ENCODE data around the gene PRORP. TPM values are rescaled to one million over a fixed set of nuclear protein-coding genes. Genes with fewer than 3 reads are reported as not detected.
"Not testable (repeated sequence)": the region's sequence is repeated elsewhere in the genome, so short reads cannot be mapped to it uniquely, and the experiment has no call there.

PRORP gene
- 56.1 and 62.7 TPM in 2 replicates for total RNA-seq (2014; rRNA removed; shearing (Covaris generic))

DNA sequence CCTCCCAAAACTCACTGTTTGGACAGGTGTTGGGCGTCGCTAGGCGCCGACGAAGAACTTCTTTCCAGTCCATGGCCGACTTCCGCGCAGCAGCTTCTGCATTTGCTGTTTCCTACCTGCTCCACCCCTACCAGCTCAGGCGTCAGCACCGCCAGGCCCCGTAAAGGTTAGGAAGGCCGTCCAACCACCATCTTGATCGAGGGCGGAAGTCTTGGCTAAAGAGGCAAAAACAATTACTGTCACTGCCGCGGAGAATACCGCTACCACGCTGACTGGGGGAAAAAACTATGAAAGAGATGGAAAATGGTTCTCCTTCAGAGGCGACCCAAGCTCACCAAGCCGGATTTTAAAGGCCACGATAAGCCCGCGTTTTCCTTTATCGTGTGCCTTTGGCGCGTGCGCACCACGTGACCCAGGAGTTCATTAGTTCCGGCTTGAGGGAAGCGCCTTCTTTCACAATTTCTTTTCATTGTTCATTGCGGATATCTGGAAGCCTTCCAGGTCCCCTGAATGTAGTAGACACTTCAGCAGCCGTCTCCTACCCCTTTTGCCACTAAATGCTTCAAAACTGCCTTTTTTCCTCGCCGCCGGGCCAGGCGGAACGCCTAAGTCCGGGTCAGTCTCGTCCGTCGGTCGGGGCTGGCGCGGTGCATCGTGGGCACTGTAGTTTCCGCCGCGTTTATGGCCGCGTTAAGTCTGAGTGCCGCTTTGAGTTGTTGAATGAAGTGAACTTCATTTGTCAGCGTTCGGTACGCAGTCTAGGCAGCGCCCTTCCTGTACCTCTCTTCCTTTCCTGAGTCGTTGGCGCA lies at the start of gene PRORP, which contains the start of gene PPP2R3C:
TSS of gene PRORP (plus strand) at position 666 of the 809 bp plus-strand sequence. CDS start 694 bp downstream, outside the sequence.
TSS of gene PPP2R3C (minus strand) at position 104 of the 809 bp plus-strand sequence. CDS start at position 73, 31 bp downstream.
- peak; percentile 92 for DNase-seq
- Histone ChIP-seq H3K4me3 (ENCODE audit: insufficient read depth, low read depth, low read length) (peak within 1 kb of the TSS; percentile 66), H3K27me3 (ENCODE audit: control insufficient read depth, insufficient read depth, low read length) (no peaks in the 10 kb centered on the region), H3K36me3 (replicated peaks; ENCODE audit: control insufficient read depth, insufficient read depth, low read length) (no peaks in the 10 kb centered on the region)

- DNase-seq: no peak
- no peaks in the 10 kb centered on the region for H3K27me3 ChIP-seq (ENCODE audit: control insufficient read depth, insufficient read depth, low read length)
- H3K36me3 ChIP-seq (replicated peaks; ENCODE audit: control insufficient read depth, insufficient read depth, low read length): peaks cover 5% of the 10 kb centered on the region
- no peak overlapping the region for H3K4me3 ChIP-seq (ENCODE audit: insufficient read depth, low read depth, low read length)
Observed at GRCh38 chr14:35073486-35073885, 48.9 kb upstream of the PRORP start.

DNA sequence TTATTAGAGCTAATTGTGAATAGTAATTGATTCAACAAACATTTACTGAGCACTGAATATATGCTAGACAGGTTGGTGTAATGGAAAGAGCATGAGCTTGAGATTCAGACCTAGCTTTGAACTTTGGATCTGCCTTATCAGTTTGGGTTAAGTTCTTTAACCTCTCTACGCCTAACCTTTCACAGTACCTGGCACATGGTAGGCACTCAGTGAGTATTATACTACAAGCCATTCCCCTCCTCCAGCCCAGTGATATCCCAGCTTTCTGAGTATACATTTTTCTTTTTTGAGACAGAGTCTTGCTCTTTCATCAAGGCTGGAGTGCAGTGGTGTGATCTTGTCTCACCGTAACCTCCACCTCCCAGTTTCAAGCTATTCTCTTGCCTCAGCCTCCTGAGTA lies 44.3 kb upstream of the PRORP start:
- no peak for DNase-seq
- Histone ChIP-seq H3K4me3 (ENCODE audit: insufficient read depth, low read depth, low read length) (no peak overlapping the region), H3K27me3 (ENCODE audit: control insufficient read depth, insufficient read depth, low read length) (no peaks in the 10 kb centered on the region), H3K36me3 (replicated peaks; ENCODE audit: control insufficient read depth, insufficient read depth, low read length) (peaks cover 4% of the 10 kb centered on the region)

DNA sequence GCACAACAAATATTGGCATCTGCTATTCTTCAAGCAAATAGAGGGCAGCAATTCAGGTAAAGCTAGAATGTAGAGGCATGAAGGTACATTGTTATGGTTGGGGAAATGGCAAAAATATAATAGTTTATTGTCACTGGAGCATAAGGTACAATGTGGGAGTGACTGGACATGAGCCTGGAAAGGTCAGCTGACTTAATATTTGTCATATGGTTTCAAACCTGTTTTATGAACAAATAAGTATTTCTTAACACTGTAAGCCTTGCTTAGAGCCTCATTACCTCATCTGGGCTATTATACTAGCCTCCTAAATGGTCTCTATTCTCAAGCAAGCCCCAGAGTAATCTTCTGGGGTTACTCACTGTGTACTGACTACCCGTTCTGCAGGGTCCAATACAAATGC lies 42.6 kb upstream of the PRORP start:
- Histone ChIP-seq H3K27me3 (ENCODE audit: control insufficient read depth, insufficient read depth, low read length) (no peaks in the 10 kb centered on the region), H3K36me3 (replicated peaks; ENCODE audit: control insufficient read depth, insufficient read depth, low read length) (peaks cover 6% of the 10 kb centered on the region), H3K4me3 (ENCODE audit: insufficient read depth, low read depth, low read length) (no peak overlapping the region)
- DNase-seq: no peak

- H3K27me3 ChIP-seq (ENCODE audit: control insufficient read depth, insufficient read depth, low read length): no peaks in the 10 kb centered on the region
- no peak for DNase-seq
- H3K4me3 ChIP-seq (ENCODE audit: insufficient read depth, low read depth, low read length): no peak overlapping the region
- peaks cover 3% of the 10 kb centered on the region for H3K36me3 ChIP-seq (replicated peaks; ENCODE audit: control insufficient read depth, insufficient read depth, low read length)
Observed at GRCh38 chr14:35083530-35084150, 38.7 kb upstream of the PRORP start.

DNA sequence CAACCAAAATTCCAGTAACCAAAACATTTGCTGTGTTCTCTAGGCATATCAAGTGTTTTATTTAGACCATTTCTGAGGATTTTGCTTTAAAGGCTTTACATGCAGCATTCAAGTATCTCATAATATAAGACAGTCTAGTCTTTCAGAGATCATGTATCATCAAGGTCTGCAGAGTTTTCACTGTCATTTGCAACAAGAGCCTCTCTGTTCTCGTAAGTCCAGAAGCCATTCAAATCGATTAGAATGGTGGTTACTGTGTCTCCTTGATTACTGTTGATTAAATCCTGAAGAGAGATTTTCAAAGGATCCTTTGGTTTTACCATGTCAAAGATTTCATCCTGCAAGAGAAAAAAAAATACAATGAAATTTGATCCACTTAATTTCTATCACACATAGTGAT lies 36.9 kb upstream of the PRORP start:
- no peak overlapping the region for H3K4me3 ChIP-seq (ENCODE audit: insufficient read depth, low read depth, low read length)
- H3K36me3 ChIP-seq (replicated peaks; ENCODE audit: control insufficient read depth, insufficient read depth, low read length): peaks cover 3% of the 10 kb centered on the region
- no peak for DNase-seq
- no peaks in the 10 kb centered on the region for H3K27me3 ChIP-seq (ENCODE audit: control insufficient read depth, insufficient read depth, low read length)

DNA sequence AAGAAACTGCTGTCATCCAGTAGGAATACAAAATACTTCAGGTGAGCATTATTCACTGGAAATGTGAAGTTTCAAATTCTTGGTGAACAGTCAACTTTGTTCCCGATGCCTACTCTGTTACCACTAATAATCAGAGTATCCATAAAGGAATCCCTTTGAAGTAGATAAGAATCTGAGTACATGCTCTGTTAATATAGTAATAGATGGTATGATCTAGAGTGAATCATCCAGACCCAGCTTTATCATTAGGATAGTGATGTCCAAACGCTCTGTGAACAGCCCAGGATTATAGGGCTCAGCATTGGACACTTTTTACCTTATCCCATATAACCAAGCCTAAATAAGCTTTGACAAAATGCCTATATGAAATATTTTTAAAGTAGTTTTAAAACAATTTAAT lies 33.8 kb upstream of the PRORP start:
- no peak overlapping the region for H3K4me3 ChIP-seq (ENCODE audit: insufficient read depth, low read depth, low read length)
- no peaks in the 10 kb centered on the region for H3K27me3 ChIP-seq (ENCODE audit: control insufficient read depth, insufficient read depth, low read length)
- DNase-seq: no peak
- peaks cover 2% of the 10 kb centered on the region for H3K36me3 ChIP-seq (replicated peaks; ENCODE audit: control insufficient read depth, insufficient read depth, low read length)

GRCh38 chr14:35094645-35095044 lies 27.7 kb upstream of the PRORP start:
- not testable (repeated sequence) for DNase-seq; H3K36me3 ChIP-seq (replicated peaks; ENCODE audit: control insufficient read depth, insufficient read depth, low read length); H3K4me3 ChIP-seq (ENCODE audit: insufficient read depth, low read depth, low read length); H3K27me3 ChIP-seq (ENCODE audit: control insufficient read depth, insufficient read depth, low read length)

DNA sequence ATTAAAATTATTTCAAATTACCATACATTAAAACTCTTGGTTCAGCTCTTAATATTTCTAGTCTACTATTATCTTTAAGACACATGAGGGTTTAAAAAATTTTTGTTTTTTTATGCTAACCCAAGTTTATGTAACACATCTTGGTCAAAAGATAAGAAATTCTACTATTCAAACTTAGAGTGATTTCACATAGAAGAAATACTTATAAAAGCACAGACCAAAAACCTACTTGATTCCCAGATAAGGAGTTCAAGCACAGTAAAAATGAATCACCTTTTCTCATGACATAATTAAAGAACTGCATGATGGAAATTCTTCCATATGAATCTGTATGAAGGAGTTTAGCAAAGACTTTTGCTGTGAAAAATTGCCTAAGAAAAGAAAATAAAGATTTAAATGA lies 14.5 kb upstream of the PRORP start:
- Histone ChIP-seq H3K27me3 (ENCODE audit: control insufficient read depth, insufficient read depth, low read length) (no peaks in the 10 kb centered on the region), H3K36me3 (replicated peaks; ENCODE audit: control insufficient read depth, insufficient read depth, low read length) (no peaks in the 10 kb centered on the region; the same call in none of the 2 replicates), H3K4me3 (ENCODE audit: insufficient read depth, low read depth, low read length) (no peak overlapping the region)
- DNase-seq: no peak

GRCh38 chr14:35112641-35113040 lies 9.7 kb upstream of the PRORP start:
- Histone ChIP-seq H3K36me3 (replicated peaks; ENCODE audit: control insufficient read depth, insufficient read depth, low read length) (no peaks in the 10 kb centered on the region; the same call in none of the 2 replicates), H3K27me3 (ENCODE audit: control insufficient read depth, insufficient read depth, low read length) (no peaks in the 10 kb centered on the region), H3K4me3 (ENCODE audit: insufficient read depth, low read depth, low read length) (no peak overlapping the region)
- no peak for DNase-seq

GRCh38 chr14:35113308-35113950 lies 8.9 kb upstream of the PRORP start:
- no peak overlapping the region for H3K4me3 ChIP-seq (ENCODE audit: insufficient read depth, low read depth, low read length)
- H3K27me3 ChIP-seq (ENCODE audit: control insufficient read depth, insufficient read depth, low read length): no peaks in the 10 kb centered on the region
- no peak for DNase-seq
- H3K36me3 ChIP-seq (replicated peaks; ENCODE audit: control insufficient read depth, insufficient read depth, low read length): no peaks in the 10 kb centered on the region; the same call in none of the 2 replicates

GRCh38 chr14:35114036-35114435 lies 8.3 kb upstream of the PRORP start:
- H3K27me3 ChIP-seq (ENCODE audit: control insufficient read depth, insufficient read depth, low read length): no peaks in the 10 kb centered on the region
- H3K36me3 ChIP-seq (replicated peaks; ENCODE audit: control insufficient read depth, insufficient read depth, low read length): no peaks in the 10 kb centered on the region; the same call in none of the 2 replicates
- no peak overlapping the region for H3K4me3 ChIP-seq (ENCODE audit: insufficient read depth, low read depth, low read length)
- no peak for DNase-seq

- no peak for DNase-seq
- Histone ChIP-seq H3K4me3 (ENCODE audit: insufficient read depth, low read depth, low read length) (no peak overlapping the region), H3K27me3 (ENCODE audit: control insufficient read depth, insufficient read depth, low read length) (no peaks in the 10 kb centered on the region)
Observed at GRCh38 chr14:35116242-35116641, 6.1 kb upstream of the PRORP start.

GRCh38 chr14:35117112-35117511 lies 5.2 kb upstream of the PRORP start:
- no peak overlapping the region for H3K4me3 ChIP-seq (ENCODE audit: insufficient read depth, low read depth, low read length)
- no peaks in the 10 kb centered on the region for H3K36me3 ChIP-seq (replicated peaks; ENCODE audit: control insufficient read depth, insufficient read depth, low read length)
- no peak for DNase-seq
- no peaks in the 10 kb centered on the region for H3K27me3 ChIP-seq (ENCODE audit: control insufficient read depth, insufficient read depth, low read length)

More at GRCh38 chr14:35116242-35116641, 6.1 kb upstream of the PRORP start:
- H3K36me3 ChIP-seq (replicated peaks; ENCODE audit: control insufficient read depth, insufficient read depth, low read length): no peaks in the 10 kb centered on the region; the same call in 1 of the 2 replicates
